Ascending aorta (tissue), 2 donors: Measurements from ENCODE around the gene NOC3L. TPM values are rescaled to one million over a fixed set of nuclear protein-coding genes. Genes with fewer than 3 reads are reported as not detected.

Experiments
- DNase-seq, 2 donors: peaks; one replicate each; pipeline ENCODE4 v3.0.0-alpha.2; 2019; ENCODE audit warnings: low spot score in 2 of 2
- H3K27ac ChIP-seq, 2 donors: fragments of 200-600 bp; sonication (generic); one replicate each; pipeline ENCODE4 v1.5.1; 2016 to 2017; ENCODE audit warnings: mild to moderate bottlenecking in 1 of 2
- H3K27me3 ChIP-seq: fragments of 200-600 bp; sonication (generic); one replicate; pipeline ENCODE4 v1.5.1; 2017
- H3K36me3 ChIP-seq, 2 donors: fragments of 200-600 bp; sonication (generic); one replicate each; pipeline ENCODE4 v1.5.1; 2016
- H3K4me1 ChIP-seq, 2 donors: fragments of 200-600 bp; sonication (generic); one replicate each; pipeline ENCODE4 v1.5.1; 2016 to 2017; ENCODE audit warnings: mild to moderate bottlenecking in 1 of 2
- H3K4me3 ChIP-seq, 2 donors: fragments of 200-600 bp; sonication (generic); one replicate each; pipeline ENCODE4 v1.5.1; 2016 to 2017; ENCODE audit warnings: mild to moderate bottlenecking in 1 of 2
- H3K9me3 ChIP-seq, 2 donors: fragments of 200-600 bp; sonication (generic); one replicate each; pipeline ENCODE4 v1.5.1; 2016
- intact Hi-C: fragments of 100-400 bp; cut with DNase I; formaldehyde crosslinking; loops from one replicate; pipeline ENCODE4 v1.15.1; 2023
- total RNA-seq: library from RNA; depleted of rRNA; stranded (reverse); fragments of >200 nt; gene quantifications from one replicate; pipeline ENCODE4 v1.1.0, GENCODE V29; 2016
- TF ChIP-seq, protein P1 (sequence below), 3 experiments: fragments of 200-600 bp in 2 of 3; fragments of 450-650 bp in 1 of 3; sonication (generic) in 2 of 3; IDR thresholded peaks; one replicate each; pipeline ENCODE4 v1.5.1; 2016 to 2019; ENCODE audit warnings: antibody characterized with exemption in 3 of 3, mild to moderate bottlenecking in 1 of 3, moderate library complexity in 1 of 3

The NOC3L gene
- total RNA-seq, 1 donor from 2014 or later = 7.9 TPM

DNA sequence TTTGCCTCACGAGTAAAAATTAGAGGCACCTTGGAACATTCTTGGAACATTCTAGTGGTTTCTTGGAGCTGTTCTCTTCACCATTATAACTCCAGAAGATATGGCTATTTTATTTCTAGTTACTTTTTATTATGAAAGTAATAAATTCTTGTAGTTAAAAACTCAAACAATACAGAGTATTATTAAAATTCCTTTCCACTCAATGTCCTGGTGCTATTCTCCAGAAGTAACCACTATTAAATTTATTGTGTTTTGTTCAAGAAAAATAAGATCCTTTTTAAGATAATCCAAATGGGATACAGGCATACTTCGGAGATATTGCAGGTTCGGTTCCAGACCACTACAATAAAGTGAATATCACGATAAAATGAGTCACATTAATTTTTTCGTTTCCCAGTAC is 68.6 kb downstream of the NOC3L start:
- no peaks in the 10 kb centered on the region for H3K27me3 ChIP-seq
- no peak for DNase-seq
- intact Hi-C loops = no loop called here
- no peak overlapping the region for H3K4me3 ChIP-seq
- H3K27ac ChIP-seq = no peak overlapping the region
- TF ChIP-seq, protein P1, sequence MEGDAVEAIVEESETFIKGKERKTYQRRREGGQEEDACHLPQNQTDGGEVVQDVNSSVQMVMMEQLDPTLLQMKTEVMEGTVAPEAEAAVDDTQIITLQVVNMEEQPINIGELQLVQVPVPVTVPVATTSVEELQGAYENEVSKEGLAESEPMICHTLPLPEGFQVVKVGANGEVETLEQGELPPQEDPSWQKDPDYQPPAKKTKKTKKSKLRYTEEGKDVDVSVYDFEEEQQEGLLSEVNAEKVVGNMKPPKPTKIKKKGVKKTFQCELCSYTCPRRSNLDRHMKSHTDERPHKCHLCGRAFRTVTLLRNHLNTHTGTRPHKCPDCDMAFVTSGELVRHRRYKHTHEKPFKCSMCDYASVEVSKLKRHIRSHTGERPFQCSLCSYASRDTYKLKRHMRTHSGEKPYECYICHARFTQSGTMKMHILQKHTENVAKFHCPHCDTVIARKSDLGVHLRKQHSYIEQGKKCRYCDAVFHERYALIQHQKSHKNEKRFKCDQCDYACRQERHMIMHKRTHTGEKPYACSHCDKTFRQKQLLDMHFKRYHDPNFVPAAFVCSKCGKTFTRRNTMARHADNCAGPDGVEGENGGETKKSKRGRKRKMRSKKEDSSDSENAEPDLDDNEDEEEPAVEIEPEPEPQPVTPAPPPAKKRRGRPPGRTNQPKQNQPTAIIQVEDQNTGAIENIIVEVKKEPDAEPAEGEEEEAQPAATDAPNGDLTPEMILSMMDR (IDR thresholded peaks at IDR 0.05) = no peak
- H3K9me3 ChIP-seq = no peaks in the 10 kb centered on the region
- H3K4me1 ChIP-seq = peaks cover 0 to 12% of the 10 kb centered on the region in 2 donors
- peaks cover 5 to 16% of the 10 kb centered on the region in 2 donors for H3K36me3 ChIP-seq

DNA sequence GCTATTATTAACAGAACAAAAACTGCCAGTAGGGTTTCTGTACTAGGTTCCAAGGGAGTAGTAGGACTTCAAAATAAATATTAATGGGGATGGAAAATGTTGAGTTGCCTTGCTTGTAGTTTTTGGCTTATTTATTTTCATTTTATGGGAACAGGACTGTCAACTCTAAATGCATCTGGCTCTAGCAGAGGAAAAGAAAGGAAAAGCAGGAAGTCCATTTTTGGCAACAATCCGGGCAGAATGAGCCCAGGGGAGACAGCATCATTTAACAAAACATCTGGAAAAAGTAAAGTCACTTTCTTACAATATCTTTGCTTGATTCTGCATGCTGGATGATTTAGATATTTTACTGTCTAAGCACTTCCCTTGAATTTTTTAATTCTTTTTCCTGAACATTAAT is 69.4 kb downstream of the NOC3L start:
- intact Hi-C loops = no loop called here
- H3K36me3 ChIP-seq = peaks cover 1 to 8% of the 10 kb centered on the region in 2 donors
- H3K4me1 ChIP-seq = peaks cover 0 to 12% of the 10 kb centered on the region in 2 donors
- peak overlapping the region; percentile 14 to 31 for H3K27ac ChIP-seq
- H3K9me3 ChIP-seq = no peaks in the 10 kb centered on the region
- DNase-seq = no peak
- H3K27me3 ChIP-seq = no peaks in the 10 kb centered on the region
- TF ChIP-seq, protein P1 (IDR thresholded peaks at IDR 0.05) = no peak
- H3K4me3 ChIP-seq = no peak overlapping the region

DNA sequence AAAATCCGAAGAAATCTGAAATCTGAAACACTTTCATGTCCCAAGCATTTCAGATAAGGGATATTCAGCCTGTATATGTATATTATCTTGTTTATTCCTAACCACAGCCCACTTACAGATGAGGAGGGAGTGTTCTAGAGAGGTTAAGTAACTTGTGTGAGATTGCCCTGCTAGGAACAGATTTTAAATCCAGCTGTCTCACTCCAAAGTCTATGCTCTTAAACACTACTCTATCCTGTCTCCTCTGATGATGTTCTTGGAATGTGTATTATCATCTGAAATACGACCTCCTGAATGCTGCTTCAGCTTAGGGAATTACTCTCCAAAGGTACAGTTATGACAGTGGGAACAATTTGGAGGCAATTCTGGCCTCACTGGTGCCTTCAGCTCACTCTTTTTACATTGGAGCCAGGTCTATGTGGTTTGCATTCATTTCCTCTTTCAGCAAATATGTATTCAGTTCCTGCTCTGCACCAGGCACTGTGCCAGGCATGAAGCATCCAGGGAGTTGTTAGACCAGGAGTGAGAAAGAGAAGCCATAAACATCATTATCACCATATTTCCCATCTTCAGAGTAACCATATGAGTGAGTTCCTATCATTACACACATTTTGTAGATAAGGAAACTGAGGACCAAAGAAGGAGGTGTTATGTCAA is 70.2 kb downstream of the NOC3L start:
- no peak for DNase-seq
- peaks cover 0 to 12% of the 10 kb centered on the region in 2 donors for H3K4me1 ChIP-seq
- H3K36me3 ChIP-seq = peaks cover 0 to 9% of the 10 kb centered on the region in 2 donors
- peak overlapping the region in 1 of 2 donors; percentile 14 for H3K27ac ChIP-seq
- H3K9me3 ChIP-seq = no peaks in the 10 kb centered on the region
- H3K27me3 ChIP-seq = no peaks in the 10 kb centered on the region
- H3K4me3 ChIP-seq = no peak overlapping the region
- TF ChIP-seq, protein P1 (IDR thresholded peaks at IDR 0.05) = no peak
- intact Hi-C loops = no loop called here

DNA sequence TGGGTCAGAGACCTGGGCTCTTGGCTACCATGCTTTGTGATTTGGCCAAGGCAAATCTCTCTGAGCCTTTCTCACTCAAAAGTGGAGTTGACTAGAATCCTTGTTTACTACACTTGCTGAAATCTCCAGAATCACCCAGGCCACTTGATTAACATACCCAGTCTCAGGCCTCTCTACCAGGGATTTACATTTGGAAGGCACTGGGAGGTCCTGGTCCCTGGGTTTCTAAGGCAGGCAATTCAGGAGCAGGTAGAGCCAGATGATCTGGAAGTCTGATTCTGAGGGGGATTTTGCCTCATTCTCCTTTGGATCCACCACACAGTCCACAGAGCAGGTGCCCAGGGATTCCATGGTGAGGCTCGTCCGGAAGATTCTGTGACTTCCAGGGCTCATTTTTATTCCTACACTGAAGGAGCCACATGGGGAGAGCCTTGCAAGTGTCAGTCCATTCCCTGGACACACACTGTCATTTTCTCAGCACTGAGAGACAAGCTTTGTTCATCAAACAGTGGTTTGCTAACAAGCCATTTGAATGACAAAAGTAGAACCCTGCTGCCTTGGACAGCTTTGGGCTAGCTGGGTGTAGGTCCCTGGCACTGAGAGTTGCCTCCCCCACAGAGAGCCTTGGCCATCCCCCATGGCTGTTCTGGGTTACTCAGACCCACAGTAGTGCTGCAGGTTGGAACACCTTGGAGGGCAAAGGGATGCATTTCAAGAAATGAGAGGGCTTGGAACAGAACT is 74.2 kb downstream of the NOC3L start:
- DNase-seq = no peak

DNA sequence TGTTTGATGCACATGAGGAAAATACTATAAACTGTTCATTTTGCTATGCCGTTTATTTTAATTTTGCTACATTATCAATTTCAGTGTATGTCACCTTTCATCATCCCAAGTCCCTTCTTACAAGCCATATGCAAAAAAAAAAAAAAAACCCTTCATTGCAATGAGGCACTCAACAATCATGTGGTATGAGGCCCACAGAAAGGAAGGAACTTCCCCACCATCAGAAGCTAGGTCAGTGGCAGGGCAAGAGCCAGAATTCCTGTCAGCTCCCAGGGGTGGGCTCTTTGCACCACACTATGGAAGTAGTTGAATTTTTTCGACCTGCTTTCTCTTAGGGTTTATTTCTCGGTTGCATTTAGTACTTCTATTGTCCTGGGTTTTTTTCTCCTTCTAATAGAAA is 75.4 kb downstream of the NOC3L start:
- no peak for DNase-seq
- TF ChIP-seq, protein P1 (IDR thresholded peaks at IDR 0.05) = no peak
- H3K4me3 ChIP-seq = no peak overlapping the region
- no peaks in the 10 kb centered on the region for H3K27me3 ChIP-seq
- peaks cover 7 to 31% of the 10 kb centered on the region in 2 donors for H3K36me3 ChIP-seq
- intact Hi-C loops = no loop called here
- H3K9me3 ChIP-seq = no peaks in the 10 kb centered on the region
- H3K27ac ChIP-seq = no peak overlapping the region
- peaks cover 0 to 1% of the 10 kb centered on the region in 2 donors for H3K4me1 ChIP-seq

More for the DNA sequence above, 74.2 kb downstream of the NOC3L start:
- Histone ChIP-seq H3K27ac (no peak overlapping the region), H3K4me3 (no peak overlapping the region), H3K9me3 (no peaks in the 10 kb centered on the region), H3K27me3 (no peaks in the 10 kb centered on the region), H3K4me1 (peaks cover 0 to 12% of the 10 kb centered on the region in 2 donors), H3K36me3 (peaks cover 7 to 25% of the 10 kb centered on the region in 2 donors)
- intact Hi-C loops = no loop called here
- TF ChIP-seq, protein P1 (IDR thresholded peaks at IDR 0.05) = no peak
